ENCODE measurements around the gene UFD1. TPM values are rescaled to one million over a fixed set of nuclear protein-coding genes. Genes with fewer than 3 reads are reported as not detected.

The UFD1 gene
- total and polyA plus RNA-seq, 4 experiments from 2014 or later = 42.0 to 126 (median 65.0) TPM

GRCh38 chr22:19482297-19482696 lies 3.3 kb upstream of the UFD1 start:
- H3K27ac ChIP-seq (ENCODE audit: low read depth, low read length) = no peak overlapping the region
- Mint-ChIP-seq H3K36me3 (peaks cover 0 to 16% of the 10 kb centered on the region in 2 donors), H3K4me1 (peaks cover 13 to 29% (median 20%) of the 10 kb centered on the region in 4 donors), H3K27ac (no peak overlapping the region), H3K27me3 (no peaks in the 10 kb centered on the region), H3K9me3 (no peaks in the 10 kb centered on the region), H3K4me3 (no peak overlapping the region)
- H3K27me3 ChIP-seq (ENCODE audit: insufficient read depth, low read length) = no peaks in the 10 kb centered on the region
- H3K9me3 ChIP-seq (ENCODE audit: control insufficient read depth in 1 of 2, low read length in 2 of 2) = no peaks in the 10 kb centered on the region
- no peak for DNase-seq
- no peaks in the 10 kb centered on the region for H3K36me3 ChIP-seq (ENCODE audit: insufficient read depth, low read length)
- CTCF ChIA-PET (ENCODE audit: partially characterized antibody) = no interaction called here
- intact Hi-C loops (cut with micrococcal nuclease) = no loop called here
- H3K4me1 ChIP-seq (ENCODE audit: insufficient read depth, low read length) = peaks cover 15% of the 10 kb centered on the region
- no peak overlapping the region for H3K4me3 ChIP-seq (ENCODE audit: low read length in 2 of 2)
- POLR2A ChIA-PET (ENCODE audit: partially characterized antibody) = no interaction called here

GRCh38 chr22:19480789-19481188 lies 1.8 kb upstream of the UFD1 start:
- CTCF ChIA-PET (ENCODE audit: partially characterized antibody) = no interaction called here
- H3K4me1 Mint-ChIP-seq = peaks cover 19 to 39% (median 28%) of the 10 kb centered on the region in 4 donors
- no peak overlapping the region for H3K27ac Mint-ChIP-seq
- Histone ChIP-seq H3K4me1 (ENCODE audit: insufficient read depth, low read length) (peaks cover 18% of the 10 kb centered on the region), H3K27ac (ENCODE audit: low read depth, low read length) (no peak overlapping the region), H3K36me3 (ENCODE audit: insufficient read depth, low read length) (no peaks in the 10 kb centered on the region), H3K9me3 (ENCODE audit: control insufficient read depth in 1 of 2, low read length in 2 of 2) (no peaks in the 10 kb centered on the region), H3K27me3 (ENCODE audit: insufficient read depth, low read length) (no peaks in the 10 kb centered on the region), H3K4me3 (ENCODE audit: low read length in 2 of 2) (peak overlapping the region in 1 of 2 donors; percentile 21)
- peak overlapping the region in 6 of 8 donors; percentile 51 to 98 (median 92) for H3K4me3 Mint-ChIP-seq
- POLR2A ChIA-PET (ENCODE audit: partially characterized antibody) = no interaction called here
- no peaks in the 10 kb centered on the region for H3K9me3 Mint-ChIP-seq
- intact Hi-C loops (cut with micrococcal nuclease) = no loop called here
- H3K36me3 Mint-ChIP-seq = peaks cover 3 to 18% of the 10 kb centered on the region in 2 donors
- H3K27me3 Mint-ChIP-seq = no peaks in the 10 kb centered on the region
- DNase-seq = no peak

DNA sequence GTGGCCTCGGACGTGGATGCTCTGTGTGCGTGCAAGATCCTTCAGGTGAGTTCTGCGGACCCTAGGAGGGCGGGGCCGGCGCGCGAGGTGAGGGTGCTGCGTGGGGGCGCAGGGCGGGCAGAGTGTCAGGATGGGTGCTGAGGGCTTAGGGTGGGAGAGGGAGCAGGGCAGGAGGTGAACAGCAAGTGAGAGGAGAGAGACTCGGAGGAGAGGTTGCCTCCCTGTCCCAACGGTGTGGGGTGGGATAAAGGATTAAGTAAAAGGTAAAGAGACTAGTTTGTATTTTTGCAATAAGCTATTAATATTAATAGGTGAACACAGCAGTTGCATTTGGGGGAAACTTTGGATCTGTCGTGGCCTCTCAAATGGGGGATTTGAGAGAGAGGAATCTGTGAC lies 1.2 kb upstream of the UFD1 start:
- Mint-ChIP-seq H3K27me3 (no peaks in the 10 kb centered on the region), H3K27ac (peak overlapping the region; percentile 19 to 100 (median 77)), H3K4me3 (peak overlapping the region; percentile 91 to 98 (median 94)), H3K4me1 (peaks cover 21 to 46% (median 32%) of the 10 kb centered on the region in 4 donors), H3K9me3 (no peaks in the 10 kb centered on the region), H3K36me3 (peaks cover 5 to 20% of the 10 kb centered on the region in 2 donors)
- Histone ChIP-seq H3K4me3 (ENCODE audit: low read length in 2 of 2) (peak overlapping the region; percentile 21 to 62), H3K27me3 (ENCODE audit: insufficient read depth, low read length) (no peaks in the 10 kb centered on the region), H3K9me3 (ENCODE audit: control insufficient read depth in 1 of 2, low read length in 2 of 2) (no peaks in the 10 kb centered on the region), H3K4me1 (ENCODE audit: insufficient read depth, low read length) (peaks cover 18% of the 10 kb centered on the region), H3K36me3 (ENCODE audit: insufficient read depth, low read length) (no peaks in the 10 kb centered on the region), H3K27ac (ENCODE audit: low read depth, low read length) (peak overlapping the region; percentile 96)
- ChIA-PET POLR2A (ENCODE audit: partially characterized antibody) (interaction anchor here (0.7 to 3.9 kb wide), 12 partner anchors 14 to 370 kb away, joined by 3 to 47 read pairs (median 4); partner anchors contain the start of genes C22orf39, DGCR2, ESS2 and HIRA), CTCF (ENCODE audit: partially characterized antibody) (interaction anchor here (0.7 to 3.6 kb wide), 5 partner anchors 14 to 339 kb away, joined by 3 to 19 read pairs (median 4); partner anchors contain the start of gene ESS2)
- DNase-seq = peak in 2 of 5 donors; percentile 2 to 3
- intact Hi-C loops (cut with micrococcal nuclease) = no loop called here

DNA sequence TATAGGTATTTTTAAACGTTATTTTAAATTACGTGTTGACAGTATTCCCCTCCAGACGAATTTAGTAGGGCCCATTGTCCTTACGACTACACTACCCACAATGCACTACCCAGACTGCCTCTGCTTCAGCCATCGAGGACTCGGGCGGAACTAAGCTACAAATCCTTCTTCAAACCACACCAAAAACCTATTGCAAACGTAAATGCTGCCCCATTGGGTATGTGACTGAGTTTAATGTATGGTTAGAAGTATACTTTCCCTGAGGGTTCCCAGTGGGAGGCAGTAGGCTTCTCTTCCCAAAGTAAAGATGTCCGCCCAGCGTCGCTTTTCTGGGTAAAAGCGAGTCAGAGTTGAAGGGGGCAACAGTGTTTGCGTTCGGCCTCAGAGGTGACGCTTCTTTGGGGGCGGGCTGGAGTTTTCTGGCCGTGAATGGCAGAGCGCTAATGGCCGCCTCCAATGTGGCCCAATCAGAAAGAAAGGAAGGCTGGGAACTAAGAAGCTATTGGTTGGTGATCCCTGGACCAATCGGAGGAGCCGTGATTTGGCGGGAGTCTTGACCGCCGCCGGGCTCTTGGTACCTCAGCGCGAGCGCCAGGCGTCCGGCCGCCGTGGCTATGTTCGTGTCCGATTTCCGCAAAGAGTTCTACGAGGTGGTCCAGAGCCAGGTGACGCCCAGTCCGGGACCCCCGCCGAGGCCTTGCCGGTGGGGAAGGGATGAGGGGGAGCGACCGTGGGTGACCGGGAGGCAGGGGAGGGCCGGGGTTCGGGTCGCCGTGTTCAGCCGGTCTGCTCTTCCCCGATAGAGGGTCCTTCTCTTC lies 571 bp upstream of the UFD1 start, which contains the start of gene CDC45:
Gene CDC45 (plus strand): TSS at position 566 of the 818 bp plus-strand sequence. CDS start 49 bp downstream, at position 615.
- peaks cover 5 to 21% of the 10 kb centered on the region in 2 donors for H3K36me3 Mint-ChIP-seq
- Histone ChIP-seq H3K4me1 (ENCODE audit: insufficient read depth, low read length) (peaks cover 18% of the 10 kb centered on the region), H3K36me3 (ENCODE audit: insufficient read depth, low read length) (no peaks in the 10 kb centered on the region), H3K4me3 (ENCODE audit: low read length in 2 of 2) (peak within 1 kb of the TSS; percentile 62 to 83), H3K9me3 (ENCODE audit: control insufficient read depth in 1 of 2, low read length in 2 of 2) (no peaks in the 10 kb centered on the region), H3K27ac (ENCODE audit: low read depth, low read length) (peak within 1 kb of the TSS; percentile 96), H3K27me3 (ENCODE audit: insufficient read depth, low read length) (no peaks in the 10 kb centered on the region)
- H3K4me1 Mint-ChIP-seq = peaks cover 21 to 46% (median 34%) of the 10 kb centered on the region in 4 donors
- H3K27me3 Mint-ChIP-seq = no peaks in the 10 kb centered on the region
- intact Hi-C loops (cut with micrococcal nuclease) = loop anchor here (1.0 to 2.0 kb wide), 6 partner anchors 32 to 357 kb away; partner anchors contain the start of genes C22orf39, DGCR2, ESS2 and MRPL40
- H3K9me3 Mint-ChIP-seq = no peaks in the 10 kb centered on the region
- ChIA-PET CTCF (ENCODE audit: partially characterized antibody) (interaction anchor here (0.7 to 3.6 kb wide), 7 partner anchors 9 to 339 kb away, joined by 3 to 19 read pairs (median 3); partner anchors contain the start of gene ESS2), POLR2A (ENCODE audit: partially characterized antibody) (interaction anchor here (0.7 to 3.9 kb wide), 17 partner anchors 13 to 371 kb away, joined by 3 to 47 read pairs (median 4); partner anchors contain the start of genes C22orf39, DGCR2, ESS2 and HIRA)
- peak within 1 kb of the TSS; percentile 91 to 98 (median 94) for H3K4me3 Mint-ChIP-seq
- DNase-seq = peak; percentile 95 to 97 (median 95)
- peak within 1 kb of the TSS; percentile 97 to 100 (median 100) for H3K27ac Mint-ChIP-seq

DNA sequence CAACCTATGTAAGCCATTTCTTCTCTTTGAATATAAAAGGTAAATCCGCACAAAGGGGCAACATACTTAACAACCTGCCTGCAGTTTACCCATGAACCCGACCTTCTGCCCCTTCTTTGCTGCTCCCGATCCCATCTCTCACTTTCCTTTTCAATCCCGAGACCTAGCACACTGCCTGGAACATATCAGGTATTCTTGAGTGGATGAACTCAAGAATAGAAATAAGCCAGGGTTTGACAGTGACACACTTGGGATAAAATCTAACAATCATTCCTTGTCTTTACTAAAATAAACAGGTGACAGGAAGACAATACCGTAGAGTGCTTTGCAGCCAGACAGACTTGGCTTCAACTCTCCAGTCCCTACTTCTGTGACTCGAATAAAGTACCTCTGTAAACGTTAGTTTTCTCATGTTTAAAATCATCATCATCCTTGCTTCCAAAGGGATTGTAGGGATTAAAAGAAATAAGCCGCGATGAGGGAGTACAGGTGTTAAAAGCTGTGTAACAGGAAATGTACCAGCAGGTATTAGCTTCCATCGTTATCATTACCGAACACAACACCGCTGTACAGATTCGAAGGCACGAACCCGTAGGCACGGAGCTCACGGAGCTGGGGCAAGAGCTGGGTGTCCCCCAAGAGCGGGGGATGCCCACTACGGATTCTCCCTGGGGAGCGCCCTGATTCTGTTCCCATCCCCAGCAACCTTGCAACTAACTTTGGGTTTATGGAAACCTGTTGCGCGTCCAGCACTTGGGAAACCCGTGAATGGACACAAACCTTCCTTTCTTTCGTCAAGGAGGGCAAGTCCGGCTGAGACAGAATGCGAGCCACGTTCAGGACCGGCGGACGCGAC lies 720 bp downstream of the UFD1 start:
- Mint-ChIP-seq H3K36me3 (peaks cover 13 to 30% of the 10 kb centered on the region in 2 donors), H3K27ac (peak overlapping the region; percentile 73 to 99 (median 88)), H3K9me3 (no peaks in the 10 kb centered on the region), H3K4me1 (peaks cover 21 to 46% (median 35%) of the 10 kb centered on the region in 4 donors), H3K4me3 (peak overlapping the region; percentile 65 to 98 (median 92)), H3K27me3 (no peaks in the 10 kb centered on the region)
- Histone ChIP-seq H3K4me3 (ENCODE audit: low read length in 2 of 2) (peak overlapping the region; percentile 62 to 83), H3K27me3 (ENCODE audit: insufficient read depth, low read length) (no peaks in the 10 kb centered on the region), H3K36me3 (ENCODE audit: insufficient read depth, low read length) (peaks cover 8% of the 10 kb centered on the region), H3K4me1 (ENCODE audit: insufficient read depth, low read length) (peaks cover 18% of the 10 kb centered on the region), H3K27ac (ENCODE audit: low read depth, low read length) (peak overlapping the region; percentile 96), H3K9me3 (ENCODE audit: control insufficient read depth in 1 of 2, low read length in 2 of 2) (no peaks in the 10 kb centered on the region)
- intact Hi-C loops (cut with micrococcal nuclease) = loop anchor here (1.0 to 2.0 kb wide), 2 partner anchors 119 to 152 kb away; no protein-coding TSS in a partner anchor
- CTCF ChIA-PET (ENCODE audit: partially characterized antibody) = interaction anchor here (0.9 to 3.6 kb wide), 8 partner anchors 13 to 370 kb away, joined by 3 to 19 read pairs (median 4); partner anchors contain the start of genes ESS2 and HIRA
- POLR2A ChIA-PET (ENCODE audit: partially characterized antibody) = interaction anchor here (0.8 to 3.9 kb wide), 12 partner anchors 12 to 370 kb away, joined by 3 to 47 read pairs (median 4); partner anchors contain the start of genes C22orf39, DGCR2, ESS2 and HIRA
- DNase-seq = peak in 4 of 5 donors; percentile 26 to 34 (median 30)

GRCh38 chr22:19477321-19478044 lies 1.5 kb downstream of the UFD1 start:
- peaks cover 21 to 46% (median 35%) of the 10 kb centered on the region in 4 donors for H3K4me1 Mint-ChIP-seq
- Histone ChIP-seq H3K4me1 (ENCODE audit: insufficient read depth, low read length) (peaks cover 18% of the 10 kb centered on the region), H3K9me3 (ENCODE audit: control insufficient read depth in 1 of 2, low read length in 2 of 2) (no peaks in the 10 kb centered on the region), H3K36me3 (ENCODE audit: insufficient read depth, low read length) (peaks cover 15% of the 10 kb centered on the region), H3K27me3 (ENCODE audit: insufficient read depth, low read length) (no peaks in the 10 kb centered on the region), H3K4me3 (ENCODE audit: low read length in 2 of 2) (peak overlapping the region; percentile 62 to 83), H3K27ac (ENCODE audit: low read depth, low read length) (peak overlapping the region; percentile 96)
- CTCF ChIA-PET (ENCODE audit: partially characterized antibody) = interaction anchor here (0.7 to 3.6 kb wide), 7 partner anchors 12 to 370 kb away, joined by 3 to 19 read pairs (median 4); partner anchors contain the start of gene ESS2
- no peaks in the 10 kb centered on the region for H3K9me3 Mint-ChIP-seq
- POLR2A ChIA-PET (ENCODE audit: partially characterized antibody) = interaction anchor here (0.5 to 3.9 kb wide), 10 partner anchors 11 to 369 kb away, joined by 3 to 47 read pairs (median 4); partner anchors contain the start of genes C22orf39, DGCR2, ESS2 and HIRA
- intact Hi-C loops (cut with micrococcal nuclease) = loop anchor here (1.0 to 2.0 kb wide), 3 partner anchors 119 to 371 kb away; no protein-coding TSS in a partner anchor
- peak overlapping the region; percentile 65 to 98 (median 92) for H3K4me3 Mint-ChIP-seq
- H3K27ac Mint-ChIP-seq = peak overlapping the region; percentile 73 to 99 (median 88)
- DNase-seq = peak in 4 of 5 donors; percentile 11 to 24 (median 18)
- H3K27me3 Mint-ChIP-seq = no peaks in the 10 kb centered on the region
- H3K36me3 Mint-ChIP-seq = peaks cover 17 to 36% of the 10 kb centered on the region in 2 donors

Data from CD4-positive, alpha-beta memory T cell (primary cell).